ENCODE data around the gene ADNP2.

DNA sequence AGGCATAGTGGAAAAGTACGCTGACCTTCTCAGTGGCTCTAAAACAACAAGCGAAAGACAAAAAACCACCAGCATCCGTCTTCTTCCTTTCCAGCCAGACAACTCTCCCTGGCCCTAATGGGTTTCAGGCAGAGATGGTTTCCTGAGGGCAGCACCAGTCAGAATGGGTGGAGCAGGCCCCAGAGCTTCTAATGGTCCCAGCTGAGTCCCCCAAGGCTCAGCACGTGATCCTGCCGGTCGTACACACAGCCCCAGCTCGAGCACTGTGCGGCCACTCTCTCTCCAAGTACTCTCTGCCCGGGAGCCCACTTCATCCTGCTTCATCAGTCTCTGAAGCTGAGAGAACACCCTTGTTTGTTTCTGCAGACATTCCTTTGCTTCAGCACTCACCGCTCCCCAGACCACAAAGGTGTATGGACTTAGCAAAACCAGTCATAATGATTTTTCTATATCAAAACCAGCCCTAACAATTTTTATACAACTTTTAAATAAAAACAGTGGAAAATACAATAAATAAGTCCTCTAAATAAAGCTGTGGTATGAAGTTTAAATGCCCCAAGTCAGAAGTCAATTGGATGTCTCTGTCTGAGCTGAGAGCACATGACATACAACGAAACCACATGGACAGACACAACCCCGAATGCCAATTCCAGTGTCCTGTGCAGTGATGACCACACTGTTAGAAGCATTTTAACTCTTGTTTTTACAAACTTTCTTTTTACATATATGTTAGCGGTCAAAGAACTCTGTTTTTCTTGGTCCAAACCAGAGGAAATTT is 74.4 kb downstream of the ADNP2 start:
- TF ChIP-seq CTCF (IDR thresholded peaks at IDR 0.05) (no peak), POLR2A (IDR thresholded peaks at IDR 0.05) (no peak)

Data from heart left ventricle (tissue), 13 donors.